Testis (tissue), 3 donors: Measurements from ENCODE around the gene TMCC3. TPM values are rescaled to one million over a fixed set of nuclear protein-coding genes. Genes with fewer than 3 reads are reported as not detected.

Experiments
- DNase-seq: peaks from one replicate; pipeline ENCODE4 v3.0.0-alpha.2; 2019
- H3K27ac ChIP-seq, 2 donors: fragments of 200-600 bp; sonication (generic); one replicate each; pipeline ENCODE4 v1.5.1; 2019
- H3K27me3 ChIP-seq: fragments of 200-600 bp; sonication (generic); one replicate; pipeline ENCODE4 v1.5.1; 2019
- H3K36me3 ChIP-seq: fragments of 200-600 bp; sonication (generic); one replicate; pipeline ENCODE4 v1.5.1; 2017; ENCODE audit warnings: low read depth; ENCODE audit errors: missing control alignments
- H3K4me1 ChIP-seq: fragments of 200-600 bp; sonication (generic); one replicate; pipeline ENCODE4 v1.5.1; 2019
- H3K4me3 ChIP-seq, 2 donors: fragments of 200-600 bp; sonication (generic); one replicate each; pipeline ENCODE4 v1.5.1; 2017 to 2019
- H3K9me3 ChIP-seq: fragments of 200-600 bp; sonication (generic); one replicate; pipeline ENCODE4 v1.5.1; 2017
- POLR2A ChIP-seq: fragments of 450-650 bp; IDR thresholded peaks from one replicate; pipeline ENCODE4 v1.6.1; 2017; ENCODE audit warnings: antibody characterized with exemption, mild to moderate bottlenecking, moderate library complexity
- WGBS, 2 donors: methylation state at CpG; one replicate each; pipeline ENCODE4 v1.1.5; 2018; 5-methylcytosine and 5-hydroxymethylcytosine counted together
- intact Hi-C: fragments of 100-400 bp; cut with DNase I; formaldehyde crosslinking; loops from one replicate; pipeline ENCODE4 v1.15.1; 2023; ENCODE audit warnings: low total_unique reads
- polyA plus RNA-seq: library from polyadenylated mRNA; stranded (reverse); fragments of 350-450 nt; fragmentation: Illumina TruSeq; extraction: RNeasy Lipid Tissue Mini Kit (QIAGEN cat#74804); gene quantifications from one replicate; pipeline ENCODE4 v1.2.3, GENCODE V29; 2014; ENCODE audit warnings: low read depth, low replicate concordance; ENCODE audit not compliant: insufficient read depth
- total RNA-seq, 2 donors: library from RNA; depleted of rRNA; stranded (reverse); fragments of >200 nt; gene quantifications; one replicate each; pipeline ENCODE4 v1.2.3, GENCODE V29; 2016
- TF ChIP-seq, protein P1 (sequence below), 3 experiments: fragments of 450-650 bp in 2 of 3; fragments of 200-600 bp in 1 of 3; sonication (generic) in 1 of 3; IDR thresholded peaks; one replicate each; pipeline ENCODE4 v1.5.1; 2016 to 2019; ENCODE audit warnings: antibody characterized with exemption in 3 of 3, mild to moderate bottlenecking in 2 of 3, moderate library complexity in 1 of 3

Gene TMCC3
- total and polyA plus RNA-seq, 3 donors from 2014 or later, result 3.4 to 6.4 (median 5.1) TPM

DNA sequence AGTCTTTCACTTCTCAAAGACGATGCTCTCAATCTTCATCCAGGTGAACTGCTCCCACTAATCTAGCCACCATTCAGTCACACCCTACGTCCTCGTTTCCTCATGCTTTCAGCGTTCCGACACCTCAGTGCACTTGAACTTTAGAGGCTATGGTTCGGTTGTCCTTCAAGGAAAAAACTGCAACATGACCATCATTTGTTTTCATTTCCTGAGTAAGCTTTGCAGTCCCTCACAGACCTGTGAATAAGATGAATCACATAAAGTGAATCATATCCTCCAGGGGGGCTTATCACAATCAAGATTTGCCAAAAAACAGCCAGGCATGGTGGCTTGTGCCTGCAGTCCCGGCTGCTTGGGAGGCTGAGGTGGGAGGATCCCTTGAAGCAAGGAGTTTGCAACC is 80.2 kb downstream of the TMCC3 start:
- Histone ChIP-seq H3K27me3 (no peaks in the 10 kb centered on the region), H3K4me1 (no peaks in the 10 kb centered on the region), H3K9me3 (no peaks in the 10 kb centered on the region), H3K4me3 (no peak overlapping the region), H3K36me3 (no peaks in the 10 kb centered on the region), H3K27ac (no peak overlapping the region)
- intact Hi-C loops, result no loop called here
- DNase-seq, result no peak
- 87 to 91% methylated on average over 7 of the region's 7 CpGs for WGBS, 2 donors
- TF ChIP-seq, protein P1, sequence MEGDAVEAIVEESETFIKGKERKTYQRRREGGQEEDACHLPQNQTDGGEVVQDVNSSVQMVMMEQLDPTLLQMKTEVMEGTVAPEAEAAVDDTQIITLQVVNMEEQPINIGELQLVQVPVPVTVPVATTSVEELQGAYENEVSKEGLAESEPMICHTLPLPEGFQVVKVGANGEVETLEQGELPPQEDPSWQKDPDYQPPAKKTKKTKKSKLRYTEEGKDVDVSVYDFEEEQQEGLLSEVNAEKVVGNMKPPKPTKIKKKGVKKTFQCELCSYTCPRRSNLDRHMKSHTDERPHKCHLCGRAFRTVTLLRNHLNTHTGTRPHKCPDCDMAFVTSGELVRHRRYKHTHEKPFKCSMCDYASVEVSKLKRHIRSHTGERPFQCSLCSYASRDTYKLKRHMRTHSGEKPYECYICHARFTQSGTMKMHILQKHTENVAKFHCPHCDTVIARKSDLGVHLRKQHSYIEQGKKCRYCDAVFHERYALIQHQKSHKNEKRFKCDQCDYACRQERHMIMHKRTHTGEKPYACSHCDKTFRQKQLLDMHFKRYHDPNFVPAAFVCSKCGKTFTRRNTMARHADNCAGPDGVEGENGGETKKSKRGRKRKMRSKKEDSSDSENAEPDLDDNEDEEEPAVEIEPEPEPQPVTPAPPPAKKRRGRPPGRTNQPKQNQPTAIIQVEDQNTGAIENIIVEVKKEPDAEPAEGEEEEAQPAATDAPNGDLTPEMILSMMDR (IDR thresholded peaks at IDR 0.05), result no peak
- no peak for TF ChIP-seq POLR2A

DNA sequence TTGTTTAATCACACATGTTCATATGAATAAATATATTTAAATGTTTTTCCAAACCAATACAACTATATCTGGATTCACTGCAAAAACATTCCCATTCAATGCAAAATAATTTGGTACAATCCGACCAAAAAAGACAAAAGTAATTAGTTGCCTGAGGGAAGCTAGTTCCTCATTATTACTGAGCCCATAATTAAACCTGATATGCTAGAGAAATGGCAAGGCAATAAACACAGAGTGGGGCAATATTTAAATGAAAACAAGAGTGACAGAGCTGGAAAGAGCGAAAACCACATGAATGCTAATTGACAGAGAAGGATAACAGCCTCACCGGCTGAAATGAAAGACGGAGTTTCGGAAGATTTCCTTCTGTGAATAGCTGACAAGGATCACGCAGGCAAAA is 82.6 kb downstream of the TMCC3 start:
- H3K4me1 ChIP-seq, result no peaks in the 10 kb centered on the region
- no peaks in the 10 kb centered on the region for H3K36me3 ChIP-seq
- WGBS, 2 donors, result 91 to 94% methylated on average over 6 of the region's 6 CpGs
- TF ChIP-seq, protein P1 (IDR thresholded peaks at IDR 0.05), result no peak
- TF ChIP-seq POLR2A, result no peak
- DNase-seq, result no peak
- H3K4me3 ChIP-seq, result no peak overlapping the region
- H3K27me3 ChIP-seq, result no peaks in the 10 kb centered on the region
- intact Hi-C loops, result no loop called here
- no peaks in the 10 kb centered on the region for H3K9me3 ChIP-seq
- H3K27ac ChIP-seq, result no peak overlapping the region

DNA sequence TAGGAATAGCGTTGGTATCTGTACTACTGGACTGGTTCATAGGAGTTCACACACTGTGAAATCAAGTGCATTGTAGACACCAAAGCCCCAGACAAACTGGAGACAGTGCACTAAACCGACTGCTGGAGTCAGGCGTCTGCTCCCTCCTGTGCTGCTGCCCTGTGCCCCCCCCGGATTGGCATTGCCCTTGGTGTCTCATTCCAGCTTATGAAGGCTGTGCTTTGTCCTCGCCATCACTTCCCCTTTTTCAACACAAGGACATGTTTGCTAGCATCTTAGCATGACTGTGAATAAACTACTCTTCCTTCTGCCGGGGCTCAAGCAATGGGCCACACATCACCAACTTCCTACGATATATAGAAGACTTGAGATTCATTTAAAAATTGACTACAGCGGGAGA is 84.0 kb downstream of the TMCC3 start:
- H3K27me3 ChIP-seq, result no peaks in the 10 kb centered on the region
- no peak overlapping the region for H3K27ac ChIP-seq
- no peaks in the 10 kb centered on the region for H3K36me3 ChIP-seq
- no peaks in the 10 kb centered on the region for H3K4me1 ChIP-seq
- H3K9me3 ChIP-seq, result no peaks in the 10 kb centered on the region
- no peak for DNase-seq
- H3K4me3 ChIP-seq, result no peak overlapping the region
- 78 to 88% methylated on average over 8 of the region's 8 CpGs for WGBS, 2 donors
- intact Hi-C loops, result no loop called here
- no peak for TF ChIP-seq POLR2A
- TF ChIP-seq, protein P1 (IDR thresholded peaks at IDR 0.05), result no peak

DNA sequence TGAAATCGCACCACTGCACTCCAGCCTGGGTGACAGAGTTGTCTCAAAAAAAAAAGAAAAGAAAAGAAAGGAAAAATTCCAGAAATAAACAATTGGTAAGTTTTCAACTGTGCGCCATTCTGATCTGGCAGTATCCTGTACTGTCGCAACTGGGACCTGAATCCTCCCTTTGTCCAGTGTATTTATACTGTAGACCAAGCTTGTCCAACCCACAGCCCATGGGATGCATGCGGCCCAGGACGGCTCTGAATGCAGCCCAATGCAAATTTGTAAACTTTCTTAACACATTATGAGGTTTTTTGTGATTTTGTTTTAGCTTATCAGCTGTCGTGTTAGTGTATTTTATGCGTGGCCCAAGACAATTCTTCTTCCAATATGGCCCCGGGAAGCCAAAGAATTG is 84.7 kb downstream of the TMCC3 start:
- 96 to 97% methylated on average over 8 of the region's 8 CpGs for WGBS, 2 donors
- no peak overlapping the region for H3K4me3 ChIP-seq
- no peak for DNase-seq

DNA sequence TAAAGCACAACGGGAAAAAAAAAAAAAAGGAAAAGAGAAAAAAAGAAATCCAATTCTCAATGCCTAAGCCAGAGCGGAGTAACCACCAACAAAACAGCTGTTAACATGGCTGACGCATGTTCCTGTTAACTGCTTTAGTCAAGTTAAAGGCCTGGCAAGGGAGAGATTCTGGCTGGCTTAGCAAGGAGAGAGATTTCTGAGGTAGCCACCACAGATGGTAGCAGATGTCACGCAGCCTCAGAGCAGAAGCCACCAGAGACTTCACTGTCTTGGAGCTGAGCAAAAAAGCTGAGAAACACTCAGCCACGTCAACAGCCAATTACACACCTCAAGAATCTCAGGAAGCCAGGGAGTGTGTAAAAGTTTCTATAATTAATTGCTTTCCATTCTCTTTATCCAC is 87.1 kb downstream of the TMCC3 start:
- 84 to 88% methylated on average over 5 of the region's 5 CpGs for WGBS, 2 donors

More for the DNA sequence above, 84.7 kb downstream of the TMCC3 start:
- TF ChIP-seq, protein P1 (IDR thresholded peaks at IDR 0.05), result no peak
- TF ChIP-seq POLR2A, result no peak
- Histone ChIP-seq H3K27ac (no peak overlapping the region), H3K27me3 (no peaks in the 10 kb centered on the region), H3K4me1 (no peaks in the 10 kb centered on the region), H3K9me3 (no peaks in the 10 kb centered on the region), H3K36me3 (no peaks in the 10 kb centered on the region)
- intact Hi-C loops, result no loop called here

More for the DNA sequence above, 87.1 kb downstream of the TMCC3 start:
- H3K4me1 ChIP-seq, result no peaks in the 10 kb centered on the region
- TF ChIP-seq, protein P1 (IDR thresholded peaks at IDR 0.05), result no peak
- no peak for TF ChIP-seq POLR2A
- no peak overlapping the region for H3K4me3 ChIP-seq
- DNase-seq, result no peak
- no peaks in the 10 kb centered on the region for H3K9me3 ChIP-seq
- H3K27ac ChIP-seq, result no peak overlapping the region
- H3K36me3 ChIP-seq, result no peaks in the 10 kb centered on the region
- intact Hi-C loops, result no loop called here
- no peaks in the 10 kb centered on the region for H3K27me3 ChIP-seq
